HG02678 (cell line): ENCODE data around the gene PKN1.

Experiments
- ATAC-seq: cut with Tn5 transposase; IDR thresholded peaks from one replicate; pipeline ENCODE4 v1.9.1; 2021; ENCODE audit warnings: mild to moderate bottlenecking, moderate library complexity; ENCODE audit not compliant: unreplicated experiment

The PKN1 gene

GRCh38 chr19:14405758-14406644 lies 27.1 kb upstream of the PKN1 start:
- peak; percentile 69 for ATAC-seq

DNA sequence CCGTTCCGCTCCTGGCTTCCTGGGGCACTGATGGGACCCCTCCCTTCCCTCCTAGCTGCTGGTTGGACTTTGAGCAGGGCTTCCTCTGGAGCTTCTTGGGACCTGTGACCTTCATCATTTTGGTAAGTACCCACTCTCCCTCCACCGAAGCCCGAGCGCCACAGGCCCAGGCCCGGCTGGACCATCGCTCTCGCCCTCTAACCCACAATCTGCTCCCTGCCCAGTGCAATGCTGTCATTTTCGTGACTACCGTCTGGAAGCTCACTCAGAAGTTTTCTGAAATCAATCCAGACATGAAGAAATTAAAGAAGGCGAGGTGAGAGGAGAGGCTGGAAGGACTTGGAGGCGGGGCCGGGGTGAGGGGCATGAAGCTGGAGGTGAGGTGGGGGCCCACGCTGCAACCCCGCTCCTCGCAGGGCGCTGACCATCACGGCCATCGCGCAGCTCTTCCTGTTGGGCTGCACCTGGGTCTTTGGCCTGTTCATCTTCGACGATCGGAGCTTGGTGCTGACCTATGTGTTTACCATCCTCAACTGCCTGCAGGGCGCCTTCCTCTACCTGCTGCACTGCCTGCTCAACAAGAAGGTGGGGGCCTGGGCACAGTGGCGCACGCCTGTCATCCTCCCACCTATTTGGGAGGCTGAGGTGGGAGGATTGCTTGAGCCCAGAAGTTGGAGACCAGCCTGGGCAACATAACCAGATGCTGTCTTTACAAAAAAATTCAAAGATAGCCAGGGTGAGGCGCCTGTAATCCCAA lies 26.3 kb upstream of the PKN1 start:
- ATAC-seq = no peak

DNA sequence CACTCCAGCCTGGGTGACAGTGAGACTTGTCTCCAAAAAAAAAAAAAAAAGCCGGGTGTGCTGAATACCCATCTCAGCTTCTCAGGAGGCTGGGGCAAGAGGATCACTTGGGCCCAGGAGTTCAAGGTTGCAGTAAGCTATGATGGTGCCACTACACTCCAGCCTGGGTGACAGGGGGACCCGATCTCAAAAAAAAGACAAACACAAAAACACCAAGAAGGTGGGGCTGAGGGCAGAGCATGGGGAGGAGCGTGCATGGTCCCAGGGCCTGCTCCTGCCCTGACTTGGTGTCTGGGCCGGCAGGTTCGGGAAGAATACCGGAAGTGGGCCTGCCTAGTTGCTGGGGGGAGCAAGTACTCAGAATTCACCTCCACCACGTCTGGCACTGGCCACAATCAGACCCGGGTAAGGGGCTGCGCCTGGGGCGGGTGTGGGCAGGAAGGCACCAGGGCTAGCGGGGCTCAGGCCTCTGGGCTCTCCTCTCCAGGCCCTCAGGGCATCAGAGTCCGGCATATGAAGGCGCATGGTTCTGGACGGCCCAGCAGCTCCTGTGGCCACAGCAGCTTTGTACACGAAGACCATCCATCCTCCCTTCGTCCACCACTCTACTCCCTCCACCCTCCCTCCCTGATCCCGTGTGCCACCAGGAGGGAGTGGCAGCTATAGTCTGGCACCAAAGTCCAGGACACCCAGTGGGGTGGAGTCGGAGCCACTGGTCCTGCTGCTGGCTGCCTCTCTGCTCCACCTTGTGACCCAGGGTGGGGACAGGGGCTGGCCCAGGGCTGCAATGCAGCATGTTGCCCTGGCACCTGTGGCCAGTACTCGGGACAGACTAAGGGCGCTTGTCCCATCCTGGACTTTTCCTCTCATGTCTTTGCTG lies 25.3 kb upstream of the PKN1 start:
- no peak for ATAC-seq

- no peak for ATAC-seq
Observed at GRCh38 chr19:14408491-14409145, 24.5 kb upstream of the PKN1 start.

- no peak for ATAC-seq
Observed at GRCh38 chr19:14409146-14410023, 23.7 kb upstream of the PKN1 start.

- ATAC-seq = no peak
Observed at GRCh38 chr19:14410091-14411051, 22.7 kb upstream of the PKN1 start.

- no peak for ATAC-seq
Observed at GRCh38 chr19:14411161-14411937, 21.8 kb upstream of the PKN1 start.

DNA sequence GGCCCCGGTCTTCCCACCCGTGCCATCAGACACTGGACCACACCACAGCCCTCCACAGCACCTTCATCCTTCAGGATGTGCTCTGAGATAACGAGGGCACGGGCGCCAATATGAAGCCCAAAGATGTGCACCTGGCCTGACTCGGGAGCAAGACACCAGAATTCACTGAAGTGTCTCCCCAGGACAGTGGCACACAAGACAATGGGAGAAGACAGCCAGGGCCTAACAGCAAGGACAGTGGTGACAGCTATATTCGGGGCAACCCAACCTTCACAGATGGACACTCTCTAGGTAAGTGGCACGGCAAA lies 21.2 kb upstream of the PKN1 start:
- no peak for ATAC-seq

DNA sequence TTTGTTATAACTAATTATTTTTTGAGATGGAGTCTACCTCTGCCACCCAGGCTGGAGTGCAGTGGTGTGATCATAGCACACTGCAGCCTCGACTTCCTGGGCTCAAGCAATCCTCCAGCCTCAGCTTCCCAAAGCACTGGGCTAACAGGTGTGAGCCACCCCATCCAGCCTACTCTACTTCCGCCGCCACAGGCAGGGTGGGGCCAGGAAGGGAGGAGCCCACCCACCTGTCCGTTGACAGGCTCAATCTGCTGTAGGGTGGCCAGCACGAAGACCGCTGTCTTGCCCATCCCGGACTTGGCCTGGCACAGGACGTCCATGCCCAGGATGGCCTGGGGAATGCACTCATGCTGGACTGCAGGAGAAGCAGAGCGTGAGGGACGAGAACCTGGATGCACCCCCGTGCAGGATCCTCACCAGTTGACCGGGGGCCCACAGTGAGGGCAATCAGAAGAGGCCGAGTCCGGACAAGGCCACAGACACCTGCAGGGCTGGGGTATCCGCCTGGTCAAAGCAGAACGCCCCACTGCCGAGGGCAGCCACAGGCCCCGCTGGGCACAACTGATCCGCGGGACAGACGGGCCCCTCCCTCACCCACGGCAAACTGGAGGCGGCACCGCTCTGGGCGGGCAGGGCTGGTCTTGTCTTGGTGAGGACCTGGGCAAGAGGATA lies 20.6 kb upstream of the PKN1 start:
- no peak for ATAC-seq

GRCh38 chr19:14412996-14413692 lies 20.0 kb upstream of the PKN1 start:
- no peak for ATAC-seq

GRCh38 chr19:14413693-14414181 lies 19.4 kb upstream of the PKN1 start:
- ATAC-seq = no peak

- ATAC-seq = no peak
Observed at GRCh38 chr19:14414926-14415690, 18.0 kb upstream of the PKN1 start.

- no peak for ATAC-seq
Observed at GRCh38 chr19:14416817-14417231, 16.3 kb upstream of the PKN1 start.

DNA sequence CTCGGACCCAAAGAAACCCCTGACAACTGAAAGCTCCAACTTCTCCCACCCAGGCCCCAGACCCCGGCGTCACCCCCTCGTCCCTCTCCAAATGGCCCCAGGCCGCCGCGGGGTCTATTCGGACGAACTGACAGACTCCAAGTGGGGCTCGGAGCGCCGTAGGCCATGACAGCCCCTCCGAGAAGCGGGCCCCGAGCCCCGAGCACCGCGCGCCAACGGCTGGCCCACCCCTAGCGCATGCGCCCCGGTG lies 14.3 kb upstream of the PKN1 start:
- ATAC-seq = peak; percentile 44

DNA sequence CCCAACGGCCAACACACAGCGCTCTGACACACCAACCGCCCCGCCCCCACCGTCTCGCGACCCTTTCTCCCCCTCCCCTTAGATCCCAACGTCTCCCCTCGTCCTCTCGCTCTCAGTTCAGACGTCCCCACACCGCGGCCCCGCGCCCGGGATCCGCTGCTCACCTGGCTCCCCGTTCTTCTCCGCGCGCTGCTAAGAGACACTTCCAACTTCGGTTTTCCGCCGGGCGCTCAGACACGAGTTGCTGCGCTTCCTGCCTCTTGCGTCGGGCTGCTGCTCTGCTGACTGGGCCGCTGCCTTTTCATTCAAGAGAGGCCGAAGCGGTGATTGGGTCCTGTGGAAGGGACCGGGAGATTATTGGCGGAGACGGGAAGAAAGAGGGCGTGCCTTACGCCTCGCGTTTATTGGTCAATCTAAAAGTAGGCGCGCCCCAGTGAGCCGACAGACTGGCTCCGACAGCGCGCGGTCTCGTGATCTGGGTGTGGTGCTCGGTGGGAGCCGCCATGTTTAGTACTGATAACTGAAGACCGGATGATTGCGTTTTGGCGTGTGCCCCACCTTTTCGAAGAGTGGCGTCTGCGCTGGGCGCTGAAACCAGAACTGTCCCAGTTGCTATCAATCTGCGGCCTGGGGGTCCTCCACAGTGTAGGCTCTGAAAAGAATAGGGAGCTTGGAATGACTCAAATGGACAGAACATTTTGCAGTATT lies 13.8 kb upstream of the PKN1 start, which contains the start of gene DDX39A:
Gene DDX39A (minus strand): TSS at position 236 of the 708 bp plus-strand sequence. CDS start 6,121 bp downstream, outside the sequence.
- ATAC-seq = peak; percentile 89
